ENCODE results near the gene EEF1A2.

GRCh38 chr20:63497946-63498935 lies 642 bp downstream of the EEF1A2 start:
- no peak for TF ChIP-seq EZH2 (optimal IDR thresholded peaks at IDR 0.05; ENCODE audit: low read depth, low read length)
- no peak for TF ChIP-seq CTCF (IDR thresholded peaks at IDR 0.05; ENCODE audit: low read length)
- no peak for TF ChIP-seq EZH2phosphoT487 (IDR thresholded peaks at IDR 0.05; ENCODE audit: low read length)

Measured in MM.1S (cell line).